Transverse colon (tissue), 3 donors: Measurements from ENCODE around the gene RASGEF1C.

Source experiments
- EP300 ChIP-seq: sonication (generic); formaldehyde crosslinking; IDR thresholded peaks from one replicate; pipeline ENCODE4 v1.6.1; 2017; ENCODE audit warnings: antibody characterized with exemption, low read depth
- POLR2A ChIP-seq: fragments of 450-650 bp; IDR thresholded peaks from one replicate; pipeline ENCODE4 v1.6.1; 2016; ENCODE audit warnings: antibody characterized with exemption, mild to moderate bottlenecking, moderate library complexity
- TF ChIP-seq, protein P1 (sequence below), 5 experiments: fragments of 200-600 bp in 3 of 5; fragments of 450-650 bp in 2 of 5; sonication (generic) in 3 of 5; IDR thresholded peaks; 1 replicate in 2 of 5; 2 replicates in 3 of 5; pipeline ENCODE4 v1.5.1; 2016 to 2017; ENCODE audit warnings: antibody characterized with exemption in 5 of 5, inconsistent platforms in 3 of 5, mild to moderate bottlenecking in 2 of 5, moderate library complexity in 1 of 5

DNA sequence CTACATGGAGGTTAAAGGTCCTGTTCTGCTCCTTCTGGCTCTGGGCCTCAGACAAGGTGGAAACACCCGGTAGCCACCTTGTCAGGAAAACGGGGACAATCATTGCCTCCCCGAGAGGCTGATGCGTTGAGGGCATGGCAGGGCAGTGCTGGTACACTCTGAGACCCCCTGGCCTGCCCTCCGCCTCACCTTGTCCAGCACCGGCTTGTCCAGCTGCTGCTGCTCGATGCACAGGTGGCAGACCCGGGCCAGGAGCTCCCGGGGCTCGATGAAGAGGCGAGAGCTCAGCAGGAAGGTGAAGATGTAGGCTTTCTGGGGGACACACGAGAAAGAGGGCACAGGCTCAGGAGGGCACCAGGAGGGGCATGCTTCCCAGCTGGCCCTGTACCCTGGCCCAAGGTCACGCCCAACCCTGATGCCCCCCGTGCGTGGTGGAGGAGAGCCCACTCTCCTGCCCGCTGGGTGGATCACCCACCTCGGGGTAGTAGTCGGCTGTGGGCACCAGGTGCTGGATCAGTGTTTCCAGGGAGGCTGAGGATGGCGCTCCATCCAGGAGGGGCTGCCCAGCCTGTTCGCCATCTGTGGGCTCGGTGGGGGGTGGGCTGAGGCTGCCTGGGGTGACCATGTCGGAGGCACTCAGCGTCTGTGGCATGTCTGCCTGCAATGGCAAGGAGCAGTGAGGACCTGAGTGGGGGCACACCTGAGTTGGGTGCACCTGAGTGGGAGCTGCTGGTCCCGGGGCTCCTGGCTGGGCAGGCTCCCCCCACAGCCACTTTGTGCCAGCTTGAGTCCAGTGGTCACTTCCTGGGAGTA is 71.4 kb downstream of the RASGEF1C start:
- TF ChIP-seq, protein P1, sequence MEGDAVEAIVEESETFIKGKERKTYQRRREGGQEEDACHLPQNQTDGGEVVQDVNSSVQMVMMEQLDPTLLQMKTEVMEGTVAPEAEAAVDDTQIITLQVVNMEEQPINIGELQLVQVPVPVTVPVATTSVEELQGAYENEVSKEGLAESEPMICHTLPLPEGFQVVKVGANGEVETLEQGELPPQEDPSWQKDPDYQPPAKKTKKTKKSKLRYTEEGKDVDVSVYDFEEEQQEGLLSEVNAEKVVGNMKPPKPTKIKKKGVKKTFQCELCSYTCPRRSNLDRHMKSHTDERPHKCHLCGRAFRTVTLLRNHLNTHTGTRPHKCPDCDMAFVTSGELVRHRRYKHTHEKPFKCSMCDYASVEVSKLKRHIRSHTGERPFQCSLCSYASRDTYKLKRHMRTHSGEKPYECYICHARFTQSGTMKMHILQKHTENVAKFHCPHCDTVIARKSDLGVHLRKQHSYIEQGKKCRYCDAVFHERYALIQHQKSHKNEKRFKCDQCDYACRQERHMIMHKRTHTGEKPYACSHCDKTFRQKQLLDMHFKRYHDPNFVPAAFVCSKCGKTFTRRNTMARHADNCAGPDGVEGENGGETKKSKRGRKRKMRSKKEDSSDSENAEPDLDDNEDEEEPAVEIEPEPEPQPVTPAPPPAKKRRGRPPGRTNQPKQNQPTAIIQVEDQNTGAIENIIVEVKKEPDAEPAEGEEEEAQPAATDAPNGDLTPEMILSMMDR (IDR thresholded peaks at IDR 0.05): no peak
- TF ChIP-seq POLR2A: no peak
- no peak for TF ChIP-seq EP300
